B cell (primary cell): ENCODE results near the gene HSD17B14. TPM values are rescaled to one million over a fixed set of nuclear protein-coding genes. Genes with fewer than 3 reads are reported as not detected.
A peak's percentile ranks its signal among the peaks of the same experiment; 100 is the strongest.
"Not testable (repeated sequence)": the region's sequence is repeated elsewhere in the genome, so short reads cannot be mapped to it uniquely, and the experiment has no call there.

ENCODE experiments used
- ATAC-seq: fragments of 200-7000 bp; cut with Tn5 transposase; one replicate; pipeline ENCODE4 v1.10.0; 2021; ENCODE audit warnings: low read depth, mild to moderate bottlenecking, moderate number of reproducible peaks, moderate library complexity
- CTCF ChIA-PET: fragments of 350-600 bp; sonication (Branson Sonifier 250); formaldehyde crosslinking; loops from one replicate; lab custom pipeline; 2021; ENCODE audit warnings: antibody characterized with exemption, inconsistent platforms; lab: Charles Lee
- POLR2A ChIA-PET: fragments of 350-600 bp; sonication (Branson Sonifier 250); formaldehyde crosslinking; loops from one replicate; lab custom pipeline; 2021; ENCODE audit warnings: antibody characterized with exemption; lab: Charles Lee
- DNase-seq: peaks from one replicate; pipeline ENCODE4 v3.0.0; 2013
- H2AFZ ChIP-seq: 2 replicates; pipeline ENCODE4 v1.6.1; 2012; ENCODE audit warnings: mild to moderate bottlenecking, low read depth, low read length; ENCODE audit not compliant: insufficient read depth, poor library complexity, severe bottlenecking
- H3K27ac ChIP-seq, 2 donors: 1 replicate in 1 of 2; 2 replicates in 1 of 2; pipeline ENCODE4 v1.5.1; 2012 to 2013; ENCODE audit warnings: low read length in 2 of 2, mild to moderate bottlenecking in 2 of 2, moderate library complexity in 1 of 2
- H3K27me3 ChIP-seq, 4 experiments: fragments of 200-600 bp in 1 of 4; sonication (generic) in 1 of 4; replicated peaks in 1 of 4; 1 replicate in 2 of 4; 2 replicates in 2 of 4; pipeline versions ENCODE4 v1.6.1 to v1.7.0; 2013 to 2016; ENCODE audit warnings: low read length in 3 of 4, mild to moderate bottlenecking in 2 of 4, mixed read lengths in 1 of 4, moderate library complexity in 1 of 4; ENCODE audit not compliant: insufficient read depth in 4 of 4, control insufficient read depth in 3 of 4; ENCODE audit errors: control extremely low read depth in 1 of 4
- H3K36me3 ChIP-seq, 2 experiments: replicated peaks in 1 of 2; 1 replicate in 1 of 2; 2 replicates in 1 of 2; pipeline versions ENCODE4 v1.6.1 to v1.7.1; 2013; ENCODE audit warnings: low read length in 1 of 2; ENCODE audit not compliant: insufficient read depth in 2 of 2, control insufficient read depth in 1 of 2; ENCODE audit errors: control extremely low read depth in 1 of 2, extremely low read depth in 1 of 2
- H3K4me1 ChIP-seq, 2 donors: fragments of 200-600 bp in 1 of 2; sonication (generic) in 1 of 2; 1 replicate in 1 of 2; 2 replicates in 1 of 2; pipeline versions ENCODE4 v1.5.1 to v1.6.1; 2013 to 2017; ENCODE audit warnings: low read length in 2 of 2; ENCODE audit not compliant: control insufficient read depth in 2 of 2, insufficient read depth in 2 of 2
- H3K4me2 ChIP-seq: replicated peaks from 2 replicates; pipeline ENCODE3; 2012; ENCODE audit warnings: mild to moderate bottlenecking, low read depth, low read length; ENCODE audit not compliant: poor library complexity, severe bottlenecking
- H3K4me3 ChIP-seq, 5 experiments: fragments of 200-600 bp in 1 of 5; sonication (generic) in 1 of 5; 1 replicate in 3 of 5; 2 replicates in 2 of 5; pipeline versions ENCODE4 v1.5.1 to v1.7.0; 2011 to 2016; ENCODE audit warnings: low read length in 4 of 5, mild to moderate bottlenecking in 4 of 5, low read depth in 2 of 5, control low read depth in 1 of 5, moderate library complexity in 1 of 5; ENCODE audit not compliant: insufficient read depth in 1 of 5; ENCODE audit errors: control extremely low read depth in 1 of 5, extremely low read depth in 1 of 5
- H3K79me2 ChIP-seq: fragments of 200-600 bp; sonication (generic); one replicate; pipeline ENCODE4 v1.6.0; 2016; ENCODE audit warnings: low read length; ENCODE audit not compliant: control insufficient read depth, insufficient read depth
- H3K9ac ChIP-seq: fragments of 200-600 bp; sonication (generic); 2 replicates; pipeline ENCODE4 v1.6.1; 2017; ENCODE audit warnings: mild to moderate bottlenecking, low read length, moderate library complexity
- H3K9me3 ChIP-seq, 3 donors: one replicate each; pipeline versions ENCODE4 v1.6.1 to v1.7.1; 2013; ENCODE audit warnings: low read length in 2 of 3; ENCODE audit not compliant: control insufficient read depth in 2 of 3, insufficient read depth in 1 of 3; ENCODE audit errors: control extremely low read depth in 1 of 3
- H4K20me1 ChIP-seq: 2 replicates; pipeline ENCODE4 v1.6.0; 2012; ENCODE audit warnings: mild to moderate bottlenecking, low read length; ENCODE audit not compliant: insufficient read depth, control insufficient read depth, poor library complexity, severe bottlenecking
- H3K27ac Mint-ChIP-seq: one replicate; pipeline ENCODE4 v1.8.0; 2021; ENCODE audit warnings: mixed read lengths
- H3K27me3 Mint-ChIP-seq: one replicate; pipeline ENCODE4 v1.8.0; 2021; ENCODE audit warnings: mixed read lengths
- H3K4me1 Mint-ChIP-seq: one replicate; pipeline ENCODE4 v1.8.0; 2021; ENCODE audit warnings: mixed read lengths
- H3K4me3 Mint-ChIP-seq: one replicate; pipeline ENCODE4 v1.8.0; 2021; ENCODE audit warnings: mixed read lengths
- H3K9me3 Mint-ChIP-seq: one replicate; pipeline ENCODE4 v1.8.0; 2022; ENCODE audit warnings: mixed read lengths; ENCODE audit not compliant: insufficient read depth
- EZH2 ChIP-seq: IDR thresholded peaks from 2 replicates; pipeline ENCODE4 v1.6.1; 2012; ENCODE audit warnings: borderline replicate concordance, low read depth, mild to moderate bottlenecking, moderate library complexity, low read length; ENCODE audit not compliant: insufficient read depth, poor library complexity, severe bottlenecking
- WGBS: methylation state at CpG from one replicate; pipeline ENCODE4 v1.1.5; 2013; ENCODE audit warnings: missing lambda C conversion rate; ENCODE audit not compliant: insufficient coverage; 5-methylcytosine and 5-hydroxymethylcytosine counted together
- intact Hi-C: fragments of 100-400 bp; cut with micrococcal nuclease; formaldehyde crosslinking; loops from one replicate; pipeline ENCODE4 v1.10.0; 2022
- polyA plus RNA-seq: library from polyadenylated mRNA; depleted of rRNA; stranded (reverse); fragments of >200 nt; gene quantifications from 2 replicates; pipeline ENCODE4 v1.2.3, GENCODE V29; 2012
- total RNA-seq, 2 donors: library from RNA; stranded (reverse); fragments of 120-200 nt in 1 of 2; gene quantifications; 1 replicate in 1 of 2; 2 replicates in 1 of 2; pipeline versions ENCODE4 v1.2.3 to v1.2.4, GENCODE V29; 2013 to 2022
- TF ChIP-seq, protein P1 (sequence below): fragments of 200-600 bp; IDR thresholded peaks from one replicate; pipeline ENCODE4 v1.8.0; 2022; ENCODE audit warnings: antibody characterized with exemption, mild to moderate bottlenecking

The HSD17B14 gene
- total and polyA plus RNA-seq, 2 donors (not counting 1 experiment from before 2014, with no cell fraction given), result 2.5 to 2.9 TPM

DNA sequence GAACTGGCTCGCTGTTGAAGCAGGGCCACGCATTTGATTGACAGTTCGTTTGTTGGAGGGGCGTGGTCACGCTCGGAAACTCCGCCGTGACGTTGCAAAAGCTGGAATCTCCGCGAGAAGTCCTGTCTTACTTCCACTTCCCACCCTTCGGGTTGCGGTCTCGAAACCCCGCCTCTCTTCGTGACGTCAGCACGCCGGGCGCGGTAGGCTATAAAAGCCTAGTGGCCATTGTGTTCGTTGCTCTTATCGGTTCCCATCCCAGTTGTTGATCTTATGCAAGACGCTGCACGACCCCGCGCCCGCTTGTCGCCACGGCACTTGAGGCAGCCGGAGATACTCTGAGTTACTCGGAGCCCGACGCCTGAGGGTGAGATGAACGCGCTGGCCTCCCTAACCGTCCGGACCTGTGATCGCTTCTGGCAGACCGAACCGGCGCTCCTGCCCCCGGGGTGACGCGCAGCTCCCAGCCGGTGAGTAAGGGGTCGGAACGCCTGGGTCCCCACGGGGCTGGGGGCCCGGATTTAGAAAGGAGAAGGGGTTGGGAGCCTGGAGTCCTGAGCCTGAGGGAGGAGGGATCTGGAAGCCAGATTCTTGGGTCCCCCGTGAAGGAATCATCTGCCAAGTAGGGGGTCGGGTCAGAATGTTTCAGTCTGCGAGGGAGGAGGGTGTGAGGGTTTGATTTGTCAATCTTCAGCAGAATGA, 36.0 kb upstream of the HSD17B14 start, which contains the start of gene PPP1R15A:
TSS of gene PPP1R15A (plus strand) at position 240 of the 702 bp plus-strand sequence. CDS start 813 bp downstream, outside the sequence.
- H3K9ac ChIP-seq, result peak within 1 kb of the TSS; percentile 100
- intact Hi-C loops, result loop anchor here (1.0 to 2.0 kb wide), 8 partner anchors 14 to 1004 kb away; partner anchors contain the start of genes AKT1S1, BAX, BCAT2 and DBP
- H3K27me3 Mint-ChIP-seq, result peaks cover 5% of the 10 kb centered on the region
- H3K36me3 ChIP-seq, result peaks cover 0 to 29% of the 10 kb centered on the region in 2 experiments
- WGBS, result under 1% methylated on average over 50 of the region's 53 CpGs
- DNase-seq (peak; percentile 99), ATAC-seq (peak; percentile 53)
- POLR2A ChIA-PET, result interaction anchor here (0.5 to 1.8 kb wide), 9 partner anchors 14 to 133 kb away, joined by 3 to 15 read pairs (median 5); partner anchors contain the start of genes BAX, FTL and NUCB1
- no peak within 1 kb of the TSS for H2AFZ ChIP-seq
- H3K9me3 ChIP-seq, result no peaks in the 10 kb centered on the region
- H3K27ac ChIP-seq, result peak within 1 kb of the TSS; percentile 96 to 100
- peaks cover 36% of the 10 kb centered on the region for H4K20me1 ChIP-seq
- H3K79me2 ChIP-seq, result peaks cover 41% of the 10 kb centered on the region
- TF ChIP-seq, protein P1, sequence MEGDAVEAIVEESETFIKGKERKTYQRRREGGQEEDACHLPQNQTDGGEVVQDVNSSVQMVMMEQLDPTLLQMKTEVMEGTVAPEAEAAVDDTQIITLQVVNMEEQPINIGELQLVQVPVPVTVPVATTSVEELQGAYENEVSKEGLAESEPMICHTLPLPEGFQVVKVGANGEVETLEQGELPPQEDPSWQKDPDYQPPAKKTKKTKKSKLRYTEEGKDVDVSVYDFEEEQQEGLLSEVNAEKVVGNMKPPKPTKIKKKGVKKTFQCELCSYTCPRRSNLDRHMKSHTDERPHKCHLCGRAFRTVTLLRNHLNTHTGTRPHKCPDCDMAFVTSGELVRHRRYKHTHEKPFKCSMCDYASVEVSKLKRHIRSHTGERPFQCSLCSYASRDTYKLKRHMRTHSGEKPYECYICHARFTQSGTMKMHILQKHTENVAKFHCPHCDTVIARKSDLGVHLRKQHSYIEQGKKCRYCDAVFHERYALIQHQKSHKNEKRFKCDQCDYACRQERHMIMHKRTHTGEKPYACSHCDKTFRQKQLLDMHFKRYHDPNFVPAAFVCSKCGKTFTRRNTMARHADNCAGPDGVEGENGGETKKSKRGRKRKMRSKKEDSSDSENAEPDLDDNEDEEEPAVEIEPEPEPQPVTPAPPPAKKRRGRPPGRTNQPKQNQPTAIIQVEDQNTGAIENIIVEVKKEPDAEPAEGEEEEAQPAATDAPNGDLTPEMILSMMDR, result no peak
- no peak for TF ChIP-seq EZH2
- CTCF ChIA-PET, result interaction anchor here (1.2 to 7.5 kb wide), 4 partner anchors 30 to 99 kb away, joined by 3 to 30 read pairs (median 6); partner anchors contain the start of gene HSD17B14
- peaks cover 0 to 2% (median 0%) of the 10 kb centered on the region in 4 experiments for H3K27me3 ChIP-seq
- peak within 1 kb of the TSS; percentile 100 for H3K27ac Mint-ChIP-seq
- H3K9me3 Mint-ChIP-seq, result no peaks in the 10 kb centered on the region
- peak within 1 kb of the TSS; percentile 86 for H3K4me2 ChIP-seq
- peak within 1 kb of the TSS; percentile 70 to 100 (median 95) for H3K4me3 ChIP-seq
- H3K4me1 ChIP-seq, result peaks cover 30 to 48% of the 10 kb centered on the region in 2 donors
- H3K4me1 Mint-ChIP-seq, result peaks cover 40% of the 10 kb centered on the region
- peak within 1 kb of the TSS; percentile 98 for H3K4me3 Mint-ChIP-seq

DNA sequence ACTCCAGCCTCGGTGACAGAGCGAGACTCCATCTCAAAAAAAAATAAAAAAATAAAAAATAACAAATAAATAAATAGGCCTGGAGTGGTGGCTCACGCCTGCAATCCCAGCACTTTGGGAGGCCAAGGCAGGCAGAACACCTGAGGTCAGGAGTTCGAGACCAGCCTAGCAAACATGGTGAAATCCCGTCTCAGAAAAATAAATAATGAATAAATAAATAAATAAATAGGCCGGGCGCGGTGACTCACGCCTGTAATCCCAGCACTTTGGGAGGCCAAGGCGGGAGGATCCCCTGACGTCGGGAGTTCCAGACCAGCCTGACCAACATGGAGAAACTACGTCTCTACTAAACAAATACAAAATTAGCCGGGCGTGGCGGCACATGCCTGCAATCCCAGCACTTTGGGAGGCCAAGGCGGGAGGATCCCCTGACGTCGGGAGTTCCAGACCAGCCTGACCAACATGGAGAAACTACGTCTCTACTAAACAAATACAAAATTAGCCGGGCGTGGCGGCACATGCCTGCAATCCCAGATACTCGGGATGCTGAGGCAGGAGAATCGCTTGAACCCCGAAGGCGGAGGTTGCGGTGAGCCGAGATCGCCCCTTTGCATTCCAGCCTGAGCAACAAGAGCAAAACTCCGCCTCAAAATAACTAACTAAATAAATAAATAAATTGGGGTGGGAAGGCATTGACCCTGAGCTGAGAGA, 35.3 kb upstream of the HSD17B14 start:
- H3K27me3 ChIP-seq, H3K9me3 ChIP-seq, H3K27ac ChIP-seq, ATAC-seq, DNase-seq, H3K9me3 Mint-ChIP-seq, H2AFZ ChIP-seq: not testable (repeated sequence)
- Histone ChIP-seq H3K4me2 (peak overlapping the region; percentile 86), H3K79me2 (peaks cover 41% of the 10 kb centered on the region), H3K4me1 (peaks cover 30 to 42% of the 10 kb centered on the region in 2 donors), H3K36me3 (peaks cover 0 to 29% of the 10 kb centered on the region in 2 experiments), H3K9ac (peak overlapping the region; percentile 100), H3K4me3 (peak overlapping the region in 3 of 5 experiments; percentile 18 to 100 (median 37)), H4K20me1 (peaks cover 36% of the 10 kb centered on the region)
- H3K4me3 Mint-ChIP-seq, result peak overlapping the region; percentile 98
- intact Hi-C loops, result loop anchor here (1.0 to 2.0 kb wide), 8 partner anchors 13 to 1005 kb away; partner anchors contain the start of genes AKT1S1, BAX, BCAT2 and DBP
- H3K27ac Mint-ChIP-seq, result peak overlapping the region; percentile 100
- H3K27me3 Mint-ChIP-seq, result peaks cover 12% of the 10 kb centered on the region
- ChIA-PET CTCF (interaction anchor here (1.1 to 7.5 kb wide), 4 partner anchors 29 to 99 kb away, joined by 5 to 30 read pairs (median 6); partner anchors contain the start of gene HSD17B14), POLR2A (interaction anchor here (0.6 to 1.8 kb wide), 6 partner anchors 13 to 132 kb away, joined by 3 to 7 read pairs (median 6); partner anchors contain the start of genes FTL and NUCB1)
- no CpG with 5 or more reads among the region's 31 CpGs for WGBS
- H3K4me1 Mint-ChIP-seq, result peaks cover 38% of the 10 kb centered on the region
